HEK293 (cell line): Measurements from ENCODE around the gene GRB10.

ENCODE experiments used
- CTCF ChIA-PET: fragments of 350-600 bp; formaldehyde crosslinking; extraction: SDS; loops from one replicate; lab custom pipeline; 2021; ENCODE audit warnings: antibody characterized with exemption; lab: Yijun Ruan, JAX
- POLR2A ChIA-PET: fragments of 300-600 bp; formaldehyde crosslinking; extraction: SDS; loops from one replicate; lab custom pipeline; 2020; ENCODE audit warnings: antibody characterized with exemption, inconsistent platforms; lab: Yijun Ruan, JAX
- H3K27ac ChIP-seq: fragments of 200-500 bp; sonication (Bioruptor generic); 2 replicates; pipeline ENCODE4 v1.5.1; 2014; ENCODE audit warnings: low read depth, low read length, control low read depth, inconsistent platforms; ENCODE audit errors: extremely low read depth
- H3K36me3 ChIP-seq, 2 experiments: fragments of 200-500 bp in 1 of 2; sonication (Bioruptor generic) in 1 of 2; 1 replicate in 1 of 2; 2 replicates in 1 of 2; pipeline ENCODE4 v1.5.1; 2014 to 2017; ENCODE audit warnings: inconsistent platforms in 2 of 2, low read length in 2 of 2; ENCODE audit not compliant: control insufficient read depth in 2 of 2, insufficient read depth in 1 of 2
- H3K4me1 ChIP-seq: fragments of 200-500 bp; sonication (Bioruptor generic); 2 replicates; pipeline ENCODE4 v1.5.1; 2014; ENCODE audit warnings: mild to moderate bottlenecking, low read length, inconsistent platforms; ENCODE audit not compliant: control insufficient read depth, insufficient read depth
- H3K4me3 ChIP-seq: 2 replicates; pipeline ENCODE4 v1.5.1; 2011; ENCODE audit warnings: low read depth, mild to moderate bottlenecking, control low read depth, low read length, moderate library complexity
- H3K9me3 ChIP-seq: fragments of 200-500 bp; sonication (Bioruptor generic); 2 replicates; pipeline ENCODE4 v1.5.1; 2014; ENCODE audit warnings: low read depth, low read length, inconsistent platforms; ENCODE audit not compliant: control insufficient read depth, insufficient read depth
- HIC1 ChIP-seq: fragments of 450-650 bp; formaldehyde crosslinking; IDR thresholded peaks from 2 replicates; pipeline ENCODE4 v1.5.1; 2016; ENCODE audit warnings: missing biosample characterization, missing genetic modification characterization
- KLF1 ChIP-seq: fragments of 450-650 bp; formaldehyde crosslinking; IDR thresholded peaks from 2 replicates; pipeline ENCODE4 v1.5.1; 2016; ENCODE audit warnings: missing biosample characterization, missing genetic modification characterization
- ZBTB49 ChIP-seq: fragments of 450-650 bp; formaldehyde crosslinking; IDR thresholded peaks from 2 replicates; pipeline ENCODE4 v1.5.1; 2016; ENCODE audit warnings: missing biosample characterization, missing genetic modification characterization, low read depth
- ZBTB6 ChIP-seq: fragments of 450-650 bp; formaldehyde crosslinking; IDR thresholded peaks from 2 replicates; pipeline ENCODE4 v1.5.1; 2017; ENCODE audit warnings: missing biosample characterization, missing genetic modification characterization
- ZBTB7A ChIP-seq: fragments of 450-650 bp; formaldehyde crosslinking; IDR thresholded peaks from 2 replicates; pipeline ENCODE4 v1.5.1; 2016; ENCODE audit warnings: low read depth, missing biosample characterization, missing genetic modification characterization
- ZEB2 ChIP-seq: fragments of 450-650 bp; formaldehyde crosslinking; IDR thresholded peaks from 2 replicates; pipeline ENCODE4 v1.5.1; 2016; ENCODE audit warnings: missing biosample characterization, missing genetic modification characterization
- ZFP3 ChIP-seq: fragments of 450-650 bp; formaldehyde crosslinking; IDR thresholded peaks from 2 replicates; pipeline ENCODE4 v1.5.1; 2016; ENCODE audit warnings: low read depth, missing biosample characterization, missing genetic modification characterization
- ZNF175 ChIP-seq: fragments of 450-650 bp; formaldehyde crosslinking; IDR thresholded peaks from 2 replicates; pipeline ENCODE4 v1.5.1; 2016; ENCODE audit warnings: missing biosample characterization, missing genetic modification characterization
- ZNF24 ChIP-seq: fragments of 450-650 bp; formaldehyde crosslinking; IDR thresholded peaks from 2 replicates; pipeline ENCODE4 v1.5.1; 2016; ENCODE audit warnings: missing biosample characterization, missing genetic modification characterization
- ZNF558 ChIP-seq: fragments of 450-650 bp; formaldehyde crosslinking; IDR thresholded peaks from 2 replicates; pipeline ENCODE4 v1.5.1; 2016; ENCODE audit warnings: missing biosample characterization, missing genetic modification characterization
- ZNF596 ChIP-seq: fragments of 450-650 bp; IDR thresholded peaks from 2 replicates; pipeline ENCODE4 v1.5.0; 2018; ENCODE audit warnings: missing biosample characterization, mild to moderate bottlenecking, missing genetic modification characterization, moderate library complexity
- ZNF654 ChIP-seq: fragments of 450-650 bp; formaldehyde crosslinking; IDR thresholded peaks from 2 replicates; pipeline ENCODE4 v1.5.1; 2016; ENCODE audit warnings: low read depth, missing biosample characterization, missing genetic modification characterization
- ZNF660 ChIP-seq: fragments of 450-650 bp; IDR thresholded peaks from 2 replicates; pipeline ENCODE4 v1.5.1; 2018; ENCODE audit warnings: missing biosample characterization, mild to moderate bottlenecking, missing genetic modification characterization
- TF ChIP-seq, protein P1 (sequence below): fragments of 450-650 bp; IDR thresholded peaks from 2 replicates; pipeline ENCODE4 v1.5.1; 2018; ENCODE audit warnings: missing biosample characterization, mild to moderate bottlenecking, missing genetic modification characterization
- TF ChIP-seq, protein P2 (sequence below): sonication (generic); formaldehyde crosslinking; IDR thresholded peaks from 2 replicates; pipeline ENCODE4 v1.8.1; 2022; ENCODE audit warnings: mild to moderate bottlenecking, moderate library complexity, missing genetic modification reagents
- TF ChIP-seq, protein P3 (sequence below): fragments of 450-650 bp; formaldehyde crosslinking; IDR thresholded peaks from 2 replicates; pipeline ENCODE4 v1.5.1; 2016; ENCODE audit warnings: missing biosample characterization, missing genetic modification characterization

Gene GRB10

GRCh38 chr7:50768485-50769474 is 13.9 kb downstream of the GRB10 start:
- Histone ChIP-seq H3K4me3 (no peak overlapping the region), H3K36me3 (no peaks in the 10 kb centered on the region), H3K27ac (no peak overlapping the region), H3K4me1 (peaks cover 3% of the 10 kb centered on the region; the same call in 1 of the 2 replicates), H3K9me3 (no peaks in the 10 kb centered on the region)
- TF ChIP-seq KLF1 (tag by site-specific recombination) (no peak), ZEB2 (tag by site-specific recombination) (no peak), ZNF660 (no peak), ZBTB6 (tag by site-specific recombination) (no peak), ZNF654 (tag by site-specific recombination) (no peak), ZBTB7A (tag by site-specific recombination) (no peak), ZNF24 (tag by site-specific recombination) (no peak), ZFP3 (tag by site-specific recombination) (no peak), HIC1 (tag by site-specific recombination) (no peak)
- TF ChIP-seq, protein P1, sequence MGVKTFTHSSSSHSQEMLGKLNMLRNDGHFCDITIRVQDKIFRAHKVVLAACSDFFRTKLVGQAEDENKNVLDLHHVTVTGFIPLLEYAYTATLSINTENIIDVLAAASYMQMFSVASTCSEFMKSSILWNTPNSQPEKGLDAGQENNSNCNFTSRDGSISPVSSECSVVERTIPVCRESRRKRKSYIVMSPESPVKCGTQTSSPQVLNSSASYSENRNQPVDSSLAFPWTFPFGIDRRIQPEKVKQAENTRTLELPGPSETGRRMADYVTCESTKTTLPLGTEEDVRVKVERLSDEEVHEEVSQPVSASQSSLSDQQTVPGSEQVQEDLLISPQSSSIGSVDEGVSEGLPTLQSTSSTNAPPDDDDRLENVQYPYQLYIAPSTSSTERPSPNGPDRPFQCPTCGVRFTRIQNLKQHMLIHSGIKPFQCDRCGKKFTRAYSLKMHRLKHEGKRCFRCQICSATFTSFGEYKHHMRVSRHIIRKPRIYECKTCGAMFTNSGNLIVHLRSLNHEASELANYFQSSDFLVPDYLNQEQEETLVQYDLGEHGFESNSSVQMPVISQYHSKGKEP (tag by site-specific recombination) = no peak
- CTCF ChIA-PET = interaction anchor here (0.5 kb wide), 1 partner anchor 140 kb away, joined by 3 read pairs; no protein-coding TSS in a partner anchor
- POLR2A ChIA-PET = no interaction called here

DNA sequence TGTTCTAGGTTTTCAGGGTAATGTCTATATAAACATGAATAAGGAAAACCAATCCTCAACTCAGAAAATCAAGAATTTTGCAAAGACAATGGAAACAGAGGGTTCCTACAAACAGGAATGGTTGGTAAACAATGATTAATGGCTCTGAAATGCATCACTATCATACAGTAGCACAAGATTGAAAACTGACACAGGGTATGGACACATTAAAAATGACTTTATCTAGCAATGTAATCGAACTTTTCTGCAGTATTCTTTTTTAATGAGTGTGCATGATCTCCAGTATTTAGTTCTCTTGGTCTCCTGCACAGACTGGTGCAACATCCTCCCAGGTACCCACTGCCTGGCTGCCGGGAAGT is 15.9 kb downstream of the GRB10 start:
- TF ChIP-seq, protein P2, sequence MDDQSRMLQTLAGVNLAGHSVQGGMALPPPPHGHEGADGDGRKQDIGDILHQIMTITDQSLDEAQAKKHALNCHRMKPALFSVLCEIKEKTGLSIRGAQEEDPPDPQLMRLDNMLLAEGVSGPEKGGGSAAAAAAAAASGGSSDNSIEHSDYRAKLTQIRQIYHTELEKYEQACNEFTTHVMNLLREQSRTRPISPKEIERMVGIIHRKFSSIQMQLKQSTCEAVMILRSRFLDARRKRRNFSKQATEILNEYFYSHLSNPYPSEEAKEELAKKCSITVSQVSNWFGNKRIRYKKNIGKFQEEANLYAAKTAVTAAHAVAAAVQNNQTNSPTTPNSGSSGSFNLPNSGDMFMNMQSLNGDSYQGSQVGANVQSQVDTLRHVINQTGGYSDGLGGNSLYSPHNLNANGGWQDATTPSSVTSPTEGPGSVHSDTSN (CRISPR knock-in tag) = no peak
- no peaks in the 10 kb centered on the region for H3K36me3 ChIP-seq
- no peak overlapping the region for H3K27ac ChIP-seq
- no peak overlapping the region for H3K4me3 ChIP-seq
- ChIA-PET POLR2A (no interaction called here), CTCF (no interaction called here)
- peaks cover 3% of the 10 kb centered on the region; the same call in 1 of the 2 replicates for H3K4me1 ChIP-seq
- no peaks in the 10 kb centered on the region for H3K9me3 ChIP-seq

- peaks cover 3% of the 10 kb centered on the region; the same call in 1 of the 2 replicates for H3K4me1 ChIP-seq
- H3K36me3 ChIP-seq = peaks cover 0 to 3% of the 10 kb centered on the region in 2 experiments; a peak in 1 of 3 replicates
- no peak overlapping the region for H3K4me3 ChIP-seq
- ChIA-PET POLR2A (no interaction called here), CTCF (no interaction called here)
- H3K9me3 ChIP-seq = no peaks in the 10 kb centered on the region
- H3K27ac ChIP-seq = no peak overlapping the region
- TF ChIP-seq ZNF596 (tag by site-specific recombination) = no peak
- TF ChIP-seq ZNF175 (tag by site-specific recombination) = no peak
- TF ChIP-seq, protein P3, sequence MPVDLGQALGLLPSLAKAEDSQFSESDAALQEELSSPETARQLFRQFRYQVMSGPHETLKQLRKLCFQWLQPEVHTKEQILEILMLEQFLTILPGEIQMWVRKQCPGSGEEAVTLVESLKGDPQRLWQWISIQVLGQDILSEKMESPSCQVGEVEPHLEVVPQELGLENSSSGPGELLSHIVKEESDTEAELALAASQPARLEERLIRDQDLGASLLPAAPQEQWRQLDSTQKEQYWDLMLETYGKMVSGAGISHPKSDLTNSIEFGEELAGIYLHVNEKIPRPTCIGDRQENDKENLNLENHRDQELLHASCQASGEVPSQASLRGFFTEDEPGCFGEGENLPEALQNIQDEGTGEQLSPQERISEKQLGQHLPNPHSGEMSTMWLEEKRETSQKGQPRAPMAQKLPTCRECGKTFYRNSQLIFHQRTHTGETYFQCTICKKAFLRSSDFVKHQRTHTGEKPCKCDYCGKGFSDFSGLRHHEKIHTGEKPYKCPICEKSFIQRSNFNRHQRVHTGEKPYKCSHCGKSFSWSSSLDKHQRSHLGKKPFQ (tag by site-specific recombination) = no peak
- no peak for TF ChIP-seq ZNF558 (tag by site-specific recombination)
- no peak for TF ChIP-seq ZBTB6 (tag by site-specific recombination)
- TF ChIP-seq ZBTB49 (tag by site-specific recombination) = no peak
These were observed 16.4 kb downstream of the GRB10 start for GRCh38 chr7:50766106-50766848.
